ENCODE measurements around the gene SRP9. TPM values are rescaled to one million over a fixed set of nuclear protein-coding genes. Genes with fewer than 3 reads are reported as not detected.

SRP9 gene
- total and polyA plus RNA-seq, 2 donors (not counting 1 experiment from before 2014, with no cell fraction given): 73.4 to 117 TPM

DNA sequence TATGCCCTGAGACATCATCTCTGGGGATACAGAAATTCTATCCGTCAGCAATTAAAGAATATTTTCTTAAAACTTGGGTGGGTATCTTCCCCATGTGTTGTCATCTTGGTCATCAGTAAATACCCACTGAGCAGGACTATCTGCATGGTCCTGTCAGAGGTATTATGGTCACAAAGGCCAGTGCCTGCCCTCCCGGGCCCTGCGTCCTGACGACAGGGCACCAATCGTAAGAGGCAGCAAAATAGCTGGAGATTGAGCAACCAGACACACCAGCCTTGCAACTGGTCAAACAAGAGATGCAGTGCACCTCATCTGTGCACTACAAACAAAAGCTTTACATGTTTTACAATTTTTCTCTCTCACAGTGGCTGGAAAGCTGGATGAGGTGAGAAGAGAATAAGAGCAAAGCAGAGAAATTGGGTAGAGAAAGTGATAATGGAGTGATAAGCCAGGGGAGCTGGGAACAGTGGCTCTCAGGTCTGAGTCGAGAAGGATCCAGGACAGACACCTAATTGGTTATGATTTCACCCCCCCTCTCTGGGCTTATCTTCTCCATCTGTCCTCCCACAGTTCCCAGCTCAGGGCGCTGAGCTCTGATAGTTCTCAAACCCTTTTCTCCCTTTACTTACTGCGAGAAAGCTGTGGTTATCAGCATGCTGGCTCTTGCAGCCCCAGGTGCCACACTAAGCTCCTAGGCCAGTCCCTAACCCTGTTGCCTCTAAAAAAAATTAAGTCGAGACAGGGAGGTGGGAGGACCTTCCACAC, 8.8 kb upstream of the SRP9 start:
- Mint-ChIP-seq H3K4me3 (no peak overlapping the region), H3K9me3 (ENCODE audit: insufficient read depth) (no peaks in the 10 kb centered on the region), H3K4me1 (peaks cover 12% of the 10 kb centered on the region), H3K27me3 (peaks cover 3% of the 10 kb centered on the region), H3K27ac (no peak overlapping the region)
- no peak for DNase-seq
- Histone ChIP-seq H3K4me2 (replicated peaks; ENCODE audit: low read depth, low read length, poor library complexity, severe bottlenecking) (no peak overlapping the region), H2AFZ (ENCODE audit: insufficient read depth, low read depth, low read length, poor library complexity, severe bottlenecking) (no peak overlapping the region), H3K9me3 (ENCODE audit: control extremely low read depth in 1 of 3, control insufficient read depth in 2 of 3, insufficient read depth in 1 of 3, low read length in 2 of 3) (no peaks in the 10 kb centered on the region), H3K36me3 (replicated peaks in 1 of 2; ENCODE audit: control extremely low read depth in 1 of 2, control insufficient read depth in 1 of 2, extremely low read depth in 1 of 2, insufficient read depth in 2 of 2, low read length in 1 of 2) (no peaks in the 10 kb centered on the region), H3K9ac (ENCODE audit: low read length) (no peak overlapping the region), H3K27me3 (replicated peaks in 1 of 4; ENCODE audit: control extremely low read depth in 1 of 4, control insufficient read depth in 3 of 4, insufficient read depth in 4 of 4, low read length in 3 of 4) (no peaks in the 10 kb centered on the region), H3K4me1 (ENCODE audit: control insufficient read depth in 2 of 2, insufficient read depth in 2 of 2, low read length in 2 of 2) (peaks cover 5 to 8% of the 10 kb centered on the region in 2 donors), H3K27ac (ENCODE audit: low read length in 2 of 2) (no peak overlapping the region), H4K20me1 (ENCODE audit: control insufficient read depth, insufficient read depth, low read length, poor library complexity, severe bottlenecking) (no peaks in the 10 kb centered on the region), H3K4me3 (ENCODE audit: control extremely low read depth in 1 of 5, extremely low read depth in 1 of 5, insufficient read depth in 1 of 5, low read depth in 2 of 5, low read length in 4 of 5) (no peak overlapping the region), H3K79me2 (ENCODE audit: control insufficient read depth, insufficient read depth, low read length) (peaks cover 7% of the 10 kb centered on the region)
- ChIA-PET CTCF (interaction anchor here (0.7 to 2.3 kb wide), 5 partner anchors 81 to 298 kb away, joined by 3 to 8 read pairs (median 3); no protein-coding TSS in a partner anchor), POLR2A (no interaction called here)
- intact Hi-C loops (cut with micrococcal nuclease): no loop called here
- TF ChIP-seq, protein P1, sequence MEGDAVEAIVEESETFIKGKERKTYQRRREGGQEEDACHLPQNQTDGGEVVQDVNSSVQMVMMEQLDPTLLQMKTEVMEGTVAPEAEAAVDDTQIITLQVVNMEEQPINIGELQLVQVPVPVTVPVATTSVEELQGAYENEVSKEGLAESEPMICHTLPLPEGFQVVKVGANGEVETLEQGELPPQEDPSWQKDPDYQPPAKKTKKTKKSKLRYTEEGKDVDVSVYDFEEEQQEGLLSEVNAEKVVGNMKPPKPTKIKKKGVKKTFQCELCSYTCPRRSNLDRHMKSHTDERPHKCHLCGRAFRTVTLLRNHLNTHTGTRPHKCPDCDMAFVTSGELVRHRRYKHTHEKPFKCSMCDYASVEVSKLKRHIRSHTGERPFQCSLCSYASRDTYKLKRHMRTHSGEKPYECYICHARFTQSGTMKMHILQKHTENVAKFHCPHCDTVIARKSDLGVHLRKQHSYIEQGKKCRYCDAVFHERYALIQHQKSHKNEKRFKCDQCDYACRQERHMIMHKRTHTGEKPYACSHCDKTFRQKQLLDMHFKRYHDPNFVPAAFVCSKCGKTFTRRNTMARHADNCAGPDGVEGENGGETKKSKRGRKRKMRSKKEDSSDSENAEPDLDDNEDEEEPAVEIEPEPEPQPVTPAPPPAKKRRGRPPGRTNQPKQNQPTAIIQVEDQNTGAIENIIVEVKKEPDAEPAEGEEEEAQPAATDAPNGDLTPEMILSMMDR (IDR thresholded peaks at IDR 0.05): no peak
- TF ChIP-seq EZH2 (IDR thresholded peaks at IDR 0.05; ENCODE audit: borderline replicate concordance, insufficient read depth, low read depth, low read length, poor library complexity, severe bottlenecking): no peak
- WGBS (ENCODE audit: insufficient coverage): 94% methylated on average over 9 of the region's 9 CpGs
- ATAC-seq (ENCODE audit: low read depth): no peak

DNA sequence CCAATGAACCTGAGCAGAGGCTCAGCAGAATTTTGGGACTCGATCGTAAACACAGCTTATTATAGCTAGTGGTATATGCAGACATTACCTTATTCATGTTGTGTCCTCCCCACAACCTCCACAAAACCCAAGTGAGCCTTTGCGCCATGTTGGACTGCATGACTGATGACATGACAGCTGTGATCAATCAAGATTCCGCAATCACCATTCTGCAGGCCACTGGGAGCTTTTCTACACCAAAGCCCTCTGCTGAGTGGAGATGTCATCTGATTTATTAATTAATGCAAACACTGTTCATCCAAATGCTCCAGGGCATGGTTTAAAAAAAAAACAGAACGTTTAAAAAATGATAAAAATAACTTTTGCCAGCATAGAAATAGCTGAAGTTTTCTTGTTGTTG, 7.9 kb upstream of the SRP9 start:
- H3K9ac ChIP-seq (ENCODE audit: low read length): no peak overlapping the region
- H3K27me3 Mint-ChIP-seq: peaks cover 3% of the 10 kb centered on the region
- ChIA-PET POLR2A (no interaction called here), CTCF (interaction anchor here (0.6 to 2.3 kb wide), 6 partner anchors 9 to 299 kb away, joined by 3 to 8 read pairs (median 3); no protein-coding TSS in a partner anchor)
- H3K4me3 Mint-ChIP-seq: no peak overlapping the region
- peaks cover 7% of the 10 kb centered on the region for H3K79me2 ChIP-seq (ENCODE audit: control insufficient read depth, insufficient read depth, low read length)
- H3K9me3 Mint-ChIP-seq (ENCODE audit: insufficient read depth): no peaks in the 10 kb centered on the region
- H3K27ac ChIP-seq (ENCODE audit: low read length in 2 of 2): no peak overlapping the region
- no peak for ATAC-seq (ENCODE audit: low read depth)
- intact Hi-C loops (cut with micrococcal nuclease): loop anchor here (10.0 kb wide), 1 partner anchor 295 kb away; the partner anchor contains the start of gene H3-3A
- 100% methylated on average over 1 of the region's 5 CpGs for WGBS (ENCODE audit: insufficient coverage)
- H3K36me3 ChIP-seq (replicated peaks in 1 of 2; ENCODE audit: control extremely low read depth in 1 of 2, control insufficient read depth in 1 of 2, extremely low read depth in 1 of 2, insufficient read depth in 2 of 2, low read length in 1 of 2): no peaks in the 10 kb centered on the region
- no peak overlapping the region for H3K27ac Mint-ChIP-seq
- peaks cover 0 to 2% of the 10 kb centered on the region in 2 donors for H3K4me1 ChIP-seq (ENCODE audit: control insufficient read depth in 2 of 2, insufficient read depth in 2 of 2, low read length in 2 of 2)
- peaks cover 5% of the 10 kb centered on the region for H3K4me1 Mint-ChIP-seq
- no peak for DNase-seq
- no peak overlapping the region for H2AFZ ChIP-seq (ENCODE audit: insufficient read depth, low read depth, low read length, poor library complexity, severe bottlenecking)
- H3K9me3 ChIP-seq (ENCODE audit: control extremely low read depth in 1 of 3, control insufficient read depth in 2 of 3, insufficient read depth in 1 of 3, low read length in 2 of 3): no peaks in the 10 kb centered on the region
- no peak overlapping the region for H3K4me3 ChIP-seq (ENCODE audit: control extremely low read depth in 1 of 5, extremely low read depth in 1 of 5, insufficient read depth in 1 of 5, low read depth in 2 of 5, low read length in 4 of 5)
- H3K27me3 ChIP-seq (replicated peaks in 1 of 4; ENCODE audit: control extremely low read depth in 1 of 4, control insufficient read depth in 3 of 4, insufficient read depth in 4 of 4, low read length in 3 of 4): no peaks in the 10 kb centered on the region
- H3K4me2 ChIP-seq (replicated peaks; ENCODE audit: low read depth, low read length, poor library complexity, severe bottlenecking): no peak overlapping the region
- H4K20me1 ChIP-seq (ENCODE audit: control insufficient read depth, insufficient read depth, low read length, poor library complexity, severe bottlenecking): no peaks in the 10 kb centered on the region
- TF ChIP-seq, protein P1 (IDR thresholded peaks at IDR 0.05): no peak
- TF ChIP-seq EZH2 (IDR thresholded peaks at IDR 0.05; ENCODE audit: borderline replicate concordance, insufficient read depth, low read depth, low read length, poor library complexity, severe bottlenecking): no peak
